NB4 (cell line): Measurements from ENCODE around the gene LAMA3.

ENCODE experiments used
- CTCF ChIP-seq: IDR thresholded peaks from one replicate; pipeline ENCODE4 v1.5.1; 2012; ENCODE audit warnings: low read depth, low read length
- POLR2A ChIP-seq: IDR thresholded peaks from 2 replicates; pipeline ENCODE4 v1.6.1; 2011; ENCODE audit warnings: mild to moderate bottlenecking; ENCODE audit not compliant: insufficient read length; ENCODE audit errors: extremely low read depth

- TF ChIP-seq CTCF: no peak
- no peak for TF ChIP-seq POLR2A
These were observed 129.7 kb downstream of the LAMA3 start for GRCh38 chr18:23819001-23819400.
